ENCODE results near the gene XRN2. TPM values are rescaled to one million over a fixed set of nuclear protein-coding genes. Genes with fewer than 3 reads are reported as not detected.

XRN2 gene
- total RNA-seq, 2 experiments from 2014 or later = 68.0 to 70.4 TPM

DNA sequence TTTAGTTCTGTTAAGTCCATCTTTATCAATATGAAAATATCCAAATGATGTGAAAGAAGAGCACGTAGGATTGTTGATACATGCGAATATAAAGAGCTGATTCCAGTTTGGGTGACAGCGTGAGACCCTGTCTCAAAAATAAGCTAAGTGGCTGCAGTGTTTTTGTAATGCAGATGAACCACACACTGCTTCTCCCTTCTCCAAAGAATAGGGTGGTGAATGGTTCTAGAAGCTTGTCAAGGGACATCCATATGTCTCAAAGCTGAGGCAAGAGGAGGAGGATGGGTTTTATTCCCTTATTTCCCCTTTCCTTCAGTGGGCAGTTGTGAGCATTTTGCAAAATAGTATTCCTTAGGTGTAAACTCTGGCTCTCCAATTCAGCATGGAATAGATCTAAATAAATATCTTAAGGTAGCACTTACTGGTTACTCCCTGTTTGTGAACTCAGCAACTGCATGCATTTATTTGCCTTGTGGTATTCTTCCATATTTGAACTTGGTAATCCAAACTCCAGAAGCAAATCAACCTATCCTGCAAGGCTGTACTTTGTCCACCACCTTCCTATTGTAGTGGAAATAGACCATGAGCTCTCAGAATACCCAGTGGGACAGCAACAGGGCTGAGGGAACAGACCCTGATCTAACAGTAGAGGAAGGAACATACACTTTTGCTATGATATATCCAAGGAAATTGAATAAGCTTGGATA lies 38.0 kb downstream of the XRN2 start:
- no peak overlapping the region for H3K27ac Mint-ChIP-seq
- no peaks in the 10 kb centered on the region for H3K9me3 Mint-ChIP-seq
- H3K4me3 Mint-ChIP-seq = no peak overlapping the region
- POLR2A ChIA-PET = no interaction called here
- DNase-seq = no peak
- no peaks in the 10 kb centered on the region for H3K27me3 Mint-ChIP-seq
- CTCF ChIA-PET = no interaction called here
- peaks cover 55% of the 10 kb centered on the region for H3K36me3 Mint-ChIP-seq (ENCODE audit: low read depth)
- H3K4me1 Mint-ChIP-seq = no peaks in the 10 kb centered on the region

DNA sequence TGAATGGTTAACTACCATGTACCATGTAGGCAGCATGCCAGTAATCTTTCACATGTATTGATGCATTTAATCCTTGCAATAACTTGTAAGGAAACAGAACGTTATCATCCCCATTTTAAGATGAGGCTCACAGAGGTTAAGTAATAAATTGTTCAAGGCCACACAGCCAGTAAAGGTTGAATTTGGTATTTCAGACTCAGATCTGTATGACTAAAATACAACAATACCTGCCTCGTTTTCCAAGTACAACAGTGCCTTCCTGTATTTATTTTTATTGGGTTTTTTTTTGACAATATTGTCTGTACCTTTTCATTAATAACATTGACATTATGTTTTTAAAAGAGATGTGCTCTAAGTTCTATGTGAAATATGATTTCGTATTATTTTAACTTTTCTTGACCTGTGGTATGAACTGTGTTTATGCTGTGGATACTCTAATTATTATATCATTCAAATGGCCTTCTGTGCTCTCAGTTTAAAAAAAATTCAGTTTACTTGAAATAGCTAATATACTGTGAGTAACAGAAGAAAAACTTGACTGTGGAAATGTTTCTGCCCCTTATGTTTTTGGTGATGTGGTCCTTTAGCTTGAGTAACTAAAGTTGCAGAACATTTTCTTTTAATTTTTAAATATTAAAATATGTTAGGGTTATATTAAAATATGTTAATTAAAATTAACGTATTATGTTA lies 39.7 kb downstream of the XRN2 start:
- Mint-ChIP-seq H3K27ac (no peak overlapping the region), H3K4me3 (no peak overlapping the region), H3K36me3 (ENCODE audit: low read depth) (peaks cover 50% of the 10 kb centered on the region), H3K4me1 (no peaks in the 10 kb centered on the region), H3K9me3 (no peaks in the 10 kb centered on the region), H3K27me3 (no peaks in the 10 kb centered on the region)
- ChIA-PET POLR2A (no interaction called here), CTCF (no interaction called here)
- no peak for DNase-seq

DNA sequence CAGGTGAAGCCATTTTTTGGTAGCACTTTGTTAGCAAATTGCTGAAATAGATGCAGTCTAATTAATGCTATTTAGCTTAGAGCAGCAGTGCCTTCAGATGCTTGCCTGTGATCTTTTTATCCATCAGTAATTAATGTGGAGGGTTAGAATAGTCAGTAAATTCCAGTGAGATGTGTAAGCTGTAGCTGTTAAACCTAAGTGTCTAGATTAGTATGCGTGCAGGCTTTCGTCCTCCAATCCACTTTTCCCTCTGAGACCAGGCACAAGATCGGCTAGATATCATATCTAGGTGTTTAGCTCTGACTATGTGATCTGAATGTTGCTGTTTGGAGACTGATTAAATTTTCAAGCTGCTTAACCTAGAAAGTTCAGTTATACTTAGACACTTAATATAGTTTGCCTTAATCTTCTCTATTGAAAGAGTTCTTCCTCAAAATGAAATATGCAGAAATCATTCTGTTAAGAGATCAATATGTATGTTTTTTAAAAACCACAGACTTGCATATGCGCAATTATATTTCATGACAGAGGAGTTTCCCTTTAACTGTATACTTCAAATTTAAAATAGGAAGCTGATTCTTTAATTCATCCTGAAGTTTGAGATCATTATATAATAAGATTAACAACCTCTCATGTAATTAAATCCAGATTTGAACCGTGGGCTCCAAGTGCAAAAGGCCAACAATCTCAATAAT lies 41.2 kb downstream of the XRN2 start:
- CTCF ChIA-PET = no interaction called here
- Mint-ChIP-seq H3K27ac (no peak overlapping the region), H3K4me3 (no peak overlapping the region), H3K27me3 (no peaks in the 10 kb centered on the region), H3K4me1 (no peaks in the 10 kb centered on the region), H3K36me3 (ENCODE audit: low read depth) (peaks cover 54% of the 10 kb centered on the region), H3K9me3 (no peaks in the 10 kb centered on the region)
- DNase-seq = no peak
- POLR2A ChIA-PET = no interaction called here

DNA sequence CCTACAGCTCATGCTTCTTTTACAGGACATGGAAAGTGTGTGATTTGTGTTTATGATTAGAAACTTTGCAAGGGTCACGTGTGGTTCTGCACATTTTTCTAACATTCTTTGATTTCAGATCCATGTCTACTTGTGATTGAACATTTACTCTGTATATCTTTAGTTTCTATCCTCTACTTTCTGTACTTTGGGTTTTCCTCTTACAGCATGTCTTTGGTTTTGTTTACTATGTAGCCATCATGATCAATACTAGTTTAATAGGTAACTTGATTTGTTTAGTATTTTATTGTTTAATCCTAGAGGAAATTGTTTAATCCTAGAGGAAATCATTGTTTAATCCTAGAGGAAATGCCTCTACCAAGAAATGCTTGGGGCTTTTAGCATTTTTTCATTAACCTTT lies 41.8 kb downstream of the XRN2 start:
- no peaks in the 10 kb centered on the region for H3K9me3 Mint-ChIP-seq
- DNase-seq = no peak
- H3K36me3 Mint-ChIP-seq (ENCODE audit: low read depth) = peaks cover 51% of the 10 kb centered on the region
- H3K4me3 Mint-ChIP-seq = no peak overlapping the region
- no peaks in the 10 kb centered on the region for H3K4me1 Mint-ChIP-seq
- ChIA-PET CTCF (no interaction called here), POLR2A (no interaction called here)
- no peaks in the 10 kb centered on the region for H3K27me3 Mint-ChIP-seq
- H3K27ac Mint-ChIP-seq = no peak overlapping the region

DNA sequence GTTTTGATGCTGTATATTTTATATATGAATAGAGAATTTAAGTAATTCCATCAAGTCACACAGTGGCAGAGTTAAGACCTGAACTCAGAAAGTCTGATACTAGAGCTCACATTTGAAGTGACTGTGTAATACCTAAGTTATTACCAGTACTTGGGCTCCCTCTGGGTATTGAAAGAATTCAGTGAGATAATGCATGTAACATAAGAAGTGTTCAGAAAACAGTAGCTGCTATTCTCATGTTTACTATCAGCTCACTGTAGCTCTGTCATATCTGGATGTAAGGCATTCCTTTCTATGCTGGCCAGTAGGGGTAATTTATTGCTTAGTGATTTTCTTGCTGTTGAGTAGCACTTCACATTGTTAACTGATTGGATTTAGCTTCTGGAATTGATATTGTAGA lies 49.6 kb downstream of the XRN2 start:
- CTCF ChIA-PET = interaction anchor here (0.9 to 1.5 kb wide), 4 partner anchors 48 to 153 kb away, joined by 4 to 6 read pairs (median 5); partner anchors contain the start of gene XRN2
- Mint-ChIP-seq H3K27me3 (no peaks in the 10 kb centered on the region), H3K27ac (no peak overlapping the region), H3K36me3 (ENCODE audit: low read depth) (peaks cover 26% of the 10 kb centered on the region), H3K9me3 (no peaks in the 10 kb centered on the region), H3K4me1 (no peaks in the 10 kb centered on the region), H3K4me3 (no peak overlapping the region)
- no peak for DNase-seq
- POLR2A ChIA-PET = no interaction called here

DNA sequence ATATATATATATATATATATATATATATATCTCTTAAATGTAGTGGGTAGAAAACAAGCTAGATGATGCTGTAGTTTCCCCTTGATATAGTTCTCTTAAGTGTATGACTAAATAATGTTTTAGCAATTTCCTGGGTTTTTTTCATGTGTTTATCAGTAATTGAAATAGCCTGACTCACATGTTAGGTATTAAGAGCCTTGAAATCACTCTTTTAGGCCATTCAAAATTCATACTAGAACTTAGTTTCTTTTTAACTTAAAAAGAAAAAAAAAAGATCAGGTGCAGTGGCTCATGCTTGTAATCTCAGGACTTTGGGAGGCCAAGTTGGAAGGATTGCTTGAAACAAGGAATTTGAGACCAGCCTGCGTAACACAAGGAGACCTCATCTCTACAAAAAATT lies 50.1 kb downstream of the XRN2 start:
- Mint-ChIP-seq H3K27me3 (no peaks in the 10 kb centered on the region), H3K4me3 (no peak overlapping the region), H3K9me3 (no peaks in the 10 kb centered on the region), H3K36me3 (ENCODE audit: low read depth) (peaks cover 21% of the 10 kb centered on the region), H3K27ac (no peak overlapping the region), H3K4me1 (no peaks in the 10 kb centered on the region)
- ChIA-PET CTCF (interaction anchor here (1.0 to 1.5 kb wide), 3 partner anchors 50 to 152 kb away, joined by 4 to 6 read pairs (median 6); partner anchors contain the start of gene XRN2), POLR2A (no interaction called here)
- no peak for DNase-seq

DNA sequence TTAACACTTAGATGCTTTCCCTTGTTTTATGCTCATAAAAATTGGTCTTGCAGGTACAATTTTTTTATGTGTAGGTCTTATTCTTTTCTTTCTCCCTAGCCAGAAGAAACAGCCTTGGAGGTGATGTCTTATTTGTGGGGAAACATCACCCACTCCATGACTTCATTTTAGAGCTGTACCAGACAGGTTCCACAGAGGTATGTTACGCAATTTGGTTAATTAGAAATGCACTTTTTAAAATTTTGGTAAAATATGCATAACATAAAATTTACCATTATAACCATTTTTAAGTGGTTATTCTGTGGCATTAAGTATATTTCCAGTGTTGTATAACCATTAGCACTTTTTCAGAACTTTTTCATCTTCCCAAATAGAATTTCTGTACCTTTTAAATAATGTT lies 52.9 kb downstream of the XRN2 start:
- H3K27ac Mint-ChIP-seq = no peak overlapping the region
- no peak for DNase-seq
- peaks cover 26% of the 10 kb centered on the region for H3K36me3 Mint-ChIP-seq (ENCODE audit: low read depth)
- no peaks in the 10 kb centered on the region for H3K9me3 Mint-ChIP-seq
- POLR2A ChIA-PET = no interaction called here
- H3K27me3 Mint-ChIP-seq = no peaks in the 10 kb centered on the region
- peaks cover 9% of the 10 kb centered on the region for H3K4me1 Mint-ChIP-seq
- H3K4me3 Mint-ChIP-seq = no peak overlapping the region
- CTCF ChIA-PET = no interaction called here

DNA sequence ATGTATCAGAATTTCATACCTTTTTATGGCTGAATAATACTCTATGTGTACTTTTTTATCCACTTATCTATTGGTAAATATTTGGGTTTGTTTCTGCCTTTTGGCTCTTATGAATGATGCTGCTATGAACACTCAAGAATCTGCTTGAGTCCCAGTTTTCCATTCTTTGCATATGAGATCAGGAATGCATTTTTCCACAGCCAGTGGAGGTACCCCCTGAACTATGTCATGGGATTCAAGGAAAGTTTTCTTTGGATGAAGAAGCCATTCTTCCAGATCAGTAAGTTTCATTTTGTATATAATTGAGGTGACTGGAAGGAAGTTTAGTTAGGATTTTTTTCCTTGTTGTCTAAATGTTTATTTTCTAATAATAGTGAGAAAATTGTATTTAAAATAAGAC lies 53.3 kb downstream of the XRN2 start:
- ChIA-PET CTCF (interaction anchor here (1.3 kb wide), 1 partner anchor 120 kb away, joined by 6 read pairs; no protein-coding TSS in a partner anchor), POLR2A (no interaction called here)
- Mint-ChIP-seq H3K36me3 (ENCODE audit: low read depth) (peaks cover 26% of the 10 kb centered on the region), H3K9me3 (no peaks in the 10 kb centered on the region), H3K4me3 (no peak overlapping the region), H3K27me3 (no peaks in the 10 kb centered on the region), H3K27ac (no peak overlapping the region), H3K4me1 (peaks cover 12% of the 10 kb centered on the region)
- no peak for DNase-seq

DNA sequence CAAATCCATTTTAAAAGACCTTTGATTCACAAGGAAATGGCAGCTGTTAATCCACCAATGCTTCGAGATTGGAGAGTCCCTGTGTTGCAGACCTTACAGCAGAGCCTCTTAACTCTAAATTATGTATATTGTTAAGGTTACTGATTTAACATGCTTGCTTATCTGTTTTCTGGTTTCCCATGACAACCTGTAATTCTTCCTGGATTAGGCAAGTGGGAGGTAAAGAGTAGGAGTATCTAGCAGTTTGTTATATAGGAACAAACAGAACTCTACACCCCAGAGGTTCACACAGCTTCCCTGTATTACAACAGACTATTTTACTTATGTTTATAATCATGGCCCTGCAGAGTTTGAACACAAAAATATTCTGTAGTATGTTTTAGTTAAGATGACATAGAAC lies 54.7 kb downstream of the XRN2 start:
- Mint-ChIP-seq H3K27me3 (no peaks in the 10 kb centered on the region), H3K36me3 (ENCODE audit: low read depth) (peaks cover 36% of the 10 kb centered on the region), H3K4me1 (peaks cover 15% of the 10 kb centered on the region), H3K27ac (no peak overlapping the region), H3K9me3 (no peaks in the 10 kb centered on the region), H3K4me3 (no peak overlapping the region)
- ChIA-PET CTCF (interaction anchor here (1.3 kb wide), 1 partner anchor 122 kb away, joined by 6 read pairs; no protein-coding TSS in a partner anchor), POLR2A (no interaction called here)
- DNase-seq = no peak

DNA sequence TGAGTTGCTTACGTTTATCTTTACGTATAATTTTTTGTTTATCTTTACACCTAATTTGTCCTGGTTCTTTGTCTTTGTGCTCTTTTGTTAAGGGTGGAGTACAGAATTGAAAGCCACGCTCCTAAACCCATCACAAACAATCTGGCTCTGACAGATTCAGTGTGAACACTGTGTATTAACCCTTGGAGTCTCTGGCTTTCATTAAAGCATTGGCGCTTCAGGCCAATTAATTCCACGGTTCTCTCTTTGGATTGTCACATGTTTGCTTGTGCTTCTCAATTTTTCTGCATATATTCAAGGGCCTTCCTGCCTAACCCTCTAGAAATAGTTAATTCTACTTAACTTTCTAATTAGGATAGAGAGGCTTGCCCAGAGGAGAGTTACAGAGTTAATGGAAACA lies 55.6 kb downstream of the XRN2 start:
- H3K27me3 Mint-ChIP-seq = no peaks in the 10 kb centered on the region
- H3K27ac Mint-ChIP-seq = no peak overlapping the region
- H3K9me3 Mint-ChIP-seq = no peaks in the 10 kb centered on the region
- DNase-seq = no peak
- peaks cover 15% of the 10 kb centered on the region for H3K4me1 Mint-ChIP-seq
- CTCF ChIA-PET = no interaction called here
- peaks cover 40% of the 10 kb centered on the region for H3K36me3 Mint-ChIP-seq (ENCODE audit: low read depth)
- H3K4me3 Mint-ChIP-seq = no peak overlapping the region
- POLR2A ChIA-PET = no interaction called here

DNA sequence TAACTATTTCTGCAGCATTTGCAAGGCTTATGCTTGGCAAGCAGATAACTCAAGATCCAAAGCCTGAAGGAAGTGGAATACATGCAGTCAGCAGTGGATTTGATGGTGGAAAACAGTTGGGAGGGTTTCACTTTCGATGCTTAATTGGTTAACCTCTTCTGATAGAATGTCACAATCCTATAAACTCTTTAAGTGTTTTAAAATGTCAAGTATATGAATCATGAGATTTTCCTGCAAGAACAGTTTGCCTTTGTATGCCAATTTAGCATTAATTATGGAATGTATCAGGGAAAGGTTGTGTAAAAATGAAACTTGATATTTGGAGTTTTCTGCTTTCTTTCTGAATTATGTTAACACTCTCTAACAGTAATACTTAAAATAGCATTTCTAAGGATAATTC lies 57.6 kb downstream of the XRN2 start:
- no peaks in the 10 kb centered on the region for H3K27me3 Mint-ChIP-seq
- H3K4me3 Mint-ChIP-seq = no peak overlapping the region
- no peaks in the 10 kb centered on the region for H3K9me3 Mint-ChIP-seq
- ChIA-PET POLR2A (no interaction called here), CTCF (no interaction called here)
- no peak for DNase-seq
- peaks cover 40% of the 10 kb centered on the region for H3K36me3 Mint-ChIP-seq (ENCODE audit: low read depth)
- H3K4me1 Mint-ChIP-seq = peaks cover 15% of the 10 kb centered on the region
- peak overlapping the region; percentile 17 for H3K27ac Mint-ChIP-seq

DNA sequence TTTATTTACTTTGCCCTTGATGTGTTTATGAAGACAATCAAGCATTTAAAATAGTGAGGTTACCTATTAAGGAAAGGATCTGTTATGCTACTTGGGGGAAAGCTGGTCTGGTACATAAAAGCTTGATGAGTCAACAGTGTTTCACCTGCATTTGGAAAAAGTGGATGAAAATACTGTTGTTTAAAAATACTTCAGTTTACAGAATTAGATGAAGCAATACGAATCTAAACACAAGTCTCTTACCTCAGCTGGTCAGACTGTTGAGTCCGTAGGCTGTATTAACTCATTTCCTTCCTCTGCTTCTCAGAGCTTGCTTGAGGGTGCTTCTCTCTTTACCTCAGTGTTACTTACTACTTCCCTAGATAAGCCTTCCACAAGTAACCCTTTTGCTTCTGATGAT lies 58.1 kb downstream of the XRN2 start:
- ChIA-PET POLR2A (no interaction called here), CTCF (no interaction called here)
- Mint-ChIP-seq H3K4me1 (peaks cover 15% of the 10 kb centered on the region), H3K4me3 (no peak overlapping the region), H3K27me3 (no peaks in the 10 kb centered on the region), H3K9me3 (no peaks in the 10 kb centered on the region), H3K36me3 (ENCODE audit: low read depth) (peaks cover 39% of the 10 kb centered on the region), H3K27ac (no peak overlapping the region)
- no peak for DNase-seq

DNA sequence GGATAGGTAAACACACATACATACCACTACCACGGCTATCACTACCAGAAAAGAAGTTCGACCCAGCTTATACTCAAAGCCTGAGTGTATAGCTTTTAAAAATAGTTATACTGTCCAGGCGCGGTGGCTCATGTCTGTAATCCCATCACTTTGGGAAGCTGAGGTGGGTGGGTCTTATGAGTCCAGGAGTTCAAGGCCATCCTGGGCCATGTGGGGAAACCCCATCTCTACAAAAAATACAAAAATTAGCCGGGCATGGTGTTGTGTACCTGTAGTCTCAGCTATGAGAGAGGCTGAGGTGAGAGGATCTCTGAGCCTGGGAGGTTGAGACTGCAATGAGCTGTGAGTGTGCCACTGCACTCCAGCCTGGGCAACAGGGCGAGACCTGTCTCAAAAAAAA lies 61.3 kb downstream of the XRN2 start:
- Mint-ChIP-seq H3K27me3 (no peaks in the 10 kb centered on the region), H3K4me1 (peaks cover 14% of the 10 kb centered on the region), H3K27ac (no peak overlapping the region), H3K36me3 (ENCODE audit: low read depth) (peaks cover 55% of the 10 kb centered on the region), H3K4me3 (no peak overlapping the region), H3K9me3 (no peaks in the 10 kb centered on the region)
- POLR2A ChIA-PET = no interaction called here
- DNase-seq = no peak
- CTCF ChIA-PET = no interaction called here
